MM.1S (cell line): Measurements from ENCODE around the gene C6orf136.

Experiments used
- CTCF ChIP-seq: fragments of 300-600 bp; sonication (generic); IDR thresholded peaks from 2 replicates; pipeline ENCODE4 v1.5.1; 2016; ENCODE audit warnings: antibody characterized with exemption, low read length, mixed read lengths
- EZH2 ChIP-seq: fragments of 300-600 bp; sonication (generic); optimal IDR thresholded peaks from 2 replicates; pipeline ENCODE3; 2017; ENCODE audit warnings: low read depth, mild to moderate bottlenecking, antibody characterized with exemption, low read length, mixed read lengths

- TF ChIP-seq CTCF (peak; percentile 86), EZH2 (no peak)
These were observed 25.7 kb downstream of the C6orf136 start, which contains the start of gene DHX16 for GRCh38 chr6:30672445-30673253.
